K562 (cell line): ENCODE data around the gene B3GALT4. TPM values are rescaled to one million over a fixed set of nuclear protein-coding genes. Genes with fewer than 3 reads are reported as not detected.

ENCODE experiments used
- CBFB ChIP-seq: sonication (generic); formaldehyde crosslinking; IDR thresholded peaks from 2 replicates; pipeline ENCODE4 v1.4.0; 2020; ENCODE audit warnings: mild to moderate bottlenecking, missing genetic modification reagents
- SREBF2 ChIP-seq: sonication (generic); formaldehyde crosslinking; IDR thresholded peaks from 2 replicates; pipeline ENCODE4 v1.4.0; 2020; ENCODE audit warnings: mild to moderate bottlenecking, missing genetic modification reagents
- ZNF23 ChIP-seq: fragments of 250-450 bp; sonication (Bioruptor Pico); IDR thresholded peaks from 2 replicates; pipeline ENCODE4 v1.4.0; 2020; ENCODE audit warnings: mild to moderate bottlenecking
- ZNF444 ChIP-seq: fragments of 250-450 bp; sonication (Bioruptor Pico); IDR thresholded peaks from 2 replicates; pipeline ENCODE4 v1.4.0; 2020; ENCODE audit warnings: mild to moderate bottlenecking, moderate library complexity
- polyA plus RNA-seq, 8 experiments: library from polyadenylated mRNA; depleted of rRNA in 4 of 8; stranded (reverse) in 5 of 8; unstranded in 3 of 8; fragments of >200 nt; fragmentation: Nextera tagmentation in 2 of 8; fragmentation: Illumina TruSeq in 1 of 8; extraction: Ambion mirVana in 2 of 8; extraction: Trizol in 1 of 8; gene quantifications; 2 replicates each; pipeline versions ENCODE4 v1.2.1 to v1.2.3, GENCODE V29; 2011 to 2014; ENCODE audit warnings: inconsistent platforms in 1 of 8, missing spikeins in 1 of 8
- total RNA-seq, 7 experiments: library from RNA; depleted of rRNA in 6 of 7; stranded (reverse); fragments of >200 nt in 6 of 7; fragmentation: Illumina TruSeq in 2 of 7; extraction: Trizol in 2 of 7; gene quantifications; 2 replicates each; pipeline versions ENCODE4 v1.2.1 to v1.2.3, GENCODE V29; 2011 to 2021; ENCODE audit warnings: low replicate concordance in 1 of 7
- TF ChIP-seq, protein P1 (sequence below), 2 experiments: fragments of 200-800 bp in 1 of 2; sonication (Bioruptor generic) in 1 of 2; sonication (generic) in 1 of 2; formaldehyde crosslinking in 1 of 2; IDR thresholded peaks in 1 of 2; conservative IDR thresholded peaks in 1 of 2; 2 replicates each; pipeline versions ENCODE4 v1.5.0 to v1.6.1; 2016 to 2020; ENCODE audit warnings: missing compliant biosample characterization in 1 of 2, missing genetic modification characterization in 1 of 2, missing genetic modification reagents in 1 of 2
- TF ChIP-seq, protein P2 (sequence below): fragments of 250-450 bp; sonication (Bioruptor Pico); IDR thresholded peaks from 2 replicates; pipeline ENCODE4 v1.8.0; 2021; ENCODE audit warnings: moderate library complexity, mild to moderate bottlenecking, inconsistent platforms

B3GALT4 gene
- total and polyA plus RNA-seq, 9 of the 15 experiments (the other 6 are each of a cell fraction or from before 2014, with no cell fraction given): 0.11 to 1.3 (median 0.53) TPM; not detected in 1

DNA sequence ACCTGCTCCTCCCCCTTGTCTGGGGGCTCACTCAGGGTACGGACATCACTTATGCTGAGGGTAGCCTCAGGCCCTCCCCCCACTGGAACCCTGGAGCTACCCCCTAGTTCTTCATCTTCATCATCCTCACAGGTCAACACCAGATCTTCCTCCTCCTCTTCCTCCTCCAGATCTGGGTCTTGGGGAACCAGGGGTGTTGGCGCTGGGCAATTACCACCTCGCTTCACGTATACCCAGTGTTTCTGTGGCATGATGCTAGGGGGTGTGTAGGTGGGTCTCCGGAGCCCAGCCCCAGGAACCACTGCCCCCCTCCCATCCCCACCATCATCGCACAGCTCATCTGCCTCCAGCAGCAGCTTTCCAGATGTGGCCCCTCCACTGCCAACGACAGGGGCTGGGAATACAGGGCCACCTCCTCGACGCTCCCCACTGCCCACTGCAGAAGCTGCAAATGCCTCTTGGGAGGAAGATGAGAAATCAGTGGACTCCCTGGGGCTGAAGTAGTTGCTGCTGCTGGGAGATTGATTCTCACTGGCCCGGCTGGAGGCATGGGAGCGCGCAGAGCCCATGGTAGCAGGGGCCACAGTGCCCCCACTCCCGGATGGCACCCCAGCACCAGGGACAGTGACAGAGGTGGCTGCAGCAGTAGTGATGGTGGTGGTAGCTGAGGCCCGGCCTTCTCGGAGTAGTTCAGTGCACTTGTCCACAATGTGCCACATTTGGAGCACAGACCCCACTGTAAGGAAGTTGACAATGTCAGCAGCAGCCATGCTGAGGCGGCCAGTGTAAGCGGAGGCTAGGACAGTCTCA is 39.1 kb downstream of the B3GALT4 start (continued):
- TF ChIP-seq, protein P1, sequence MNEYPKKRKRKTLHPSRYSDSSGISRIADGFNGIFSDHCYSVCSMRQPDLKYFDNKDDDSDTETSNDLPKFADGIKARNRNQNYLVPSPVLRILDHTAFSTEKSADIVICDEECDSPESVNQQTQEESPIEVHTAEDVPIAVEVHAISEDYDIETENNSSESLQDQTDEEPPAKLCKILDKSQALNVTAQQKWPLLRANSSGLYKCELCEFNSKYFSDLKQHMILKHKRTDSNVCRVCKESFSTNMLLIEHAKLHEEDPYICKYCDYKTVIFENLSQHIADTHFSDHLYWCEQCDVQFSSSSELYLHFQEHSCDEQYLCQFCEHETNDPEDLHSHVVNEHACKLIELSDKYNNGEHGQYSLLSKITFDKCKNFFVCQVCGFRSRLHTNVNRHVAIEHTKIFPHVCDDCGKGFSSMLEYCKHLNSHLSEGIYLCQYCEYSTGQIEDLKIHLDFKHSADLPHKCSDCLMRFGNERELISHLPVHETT (CRISPR knock-in tag; conservative IDR thresholded peaks at IDR 0.05 in 1 of 2, IDR thresholded peaks at IDR 0.05 in 1 of 2): no peak
- TF ChIP-seq, protein P2, sequence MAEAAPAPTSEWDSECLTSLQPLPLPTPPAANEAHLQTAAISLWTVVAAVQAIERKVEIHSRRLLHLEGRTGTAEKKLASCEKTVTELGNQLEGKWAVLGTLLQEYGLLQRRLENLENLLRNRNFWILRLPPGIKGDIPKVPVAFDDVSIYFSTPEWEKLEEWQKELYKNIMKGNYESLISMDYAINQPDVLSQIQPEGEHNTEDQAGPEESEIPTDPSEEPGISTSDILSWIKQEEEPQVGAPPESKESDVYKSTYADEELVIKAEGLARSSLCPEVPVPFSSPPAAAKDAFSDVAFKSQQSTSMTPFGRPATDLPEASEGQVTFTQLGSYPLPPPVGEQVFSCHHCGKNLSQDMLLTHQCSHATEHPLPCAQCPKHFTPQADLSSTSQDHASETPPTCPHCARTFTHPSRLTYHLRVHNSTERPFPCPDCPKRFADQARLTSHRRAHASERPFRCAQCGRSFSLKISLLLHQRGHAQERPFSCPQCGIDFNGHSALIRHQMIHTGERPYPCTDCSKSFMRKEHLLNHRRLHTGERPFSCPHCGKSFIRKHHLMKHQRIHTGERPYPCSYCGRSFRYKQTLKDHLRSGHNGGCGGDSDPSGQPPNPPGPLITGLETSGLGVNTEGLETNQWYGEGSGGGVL (CRISPR knock-in tag): no peak
- TF ChIP-seq CBFB (CRISPR knock-in tag): no peak
- no peak for TF ChIP-seq ZNF444 (CRISPR knock-in tag)
- TF ChIP-seq SREBF2 (CRISPR knock-in tag): no peak
- TF ChIP-seq ZNF23: no peak
